ENCODE results near the gene ENG. TPM values are rescaled to one million over a fixed set of nuclear protein-coding genes. Genes with fewer than 3 reads are reported as not detected.
A peak's percentile ranks its signal among the peaks of the same experiment; 100 is the strongest.

Gene ENG
- total and polyA plus RNA-seq, 2 donors = 16.4 to 196 TPM

DNA sequence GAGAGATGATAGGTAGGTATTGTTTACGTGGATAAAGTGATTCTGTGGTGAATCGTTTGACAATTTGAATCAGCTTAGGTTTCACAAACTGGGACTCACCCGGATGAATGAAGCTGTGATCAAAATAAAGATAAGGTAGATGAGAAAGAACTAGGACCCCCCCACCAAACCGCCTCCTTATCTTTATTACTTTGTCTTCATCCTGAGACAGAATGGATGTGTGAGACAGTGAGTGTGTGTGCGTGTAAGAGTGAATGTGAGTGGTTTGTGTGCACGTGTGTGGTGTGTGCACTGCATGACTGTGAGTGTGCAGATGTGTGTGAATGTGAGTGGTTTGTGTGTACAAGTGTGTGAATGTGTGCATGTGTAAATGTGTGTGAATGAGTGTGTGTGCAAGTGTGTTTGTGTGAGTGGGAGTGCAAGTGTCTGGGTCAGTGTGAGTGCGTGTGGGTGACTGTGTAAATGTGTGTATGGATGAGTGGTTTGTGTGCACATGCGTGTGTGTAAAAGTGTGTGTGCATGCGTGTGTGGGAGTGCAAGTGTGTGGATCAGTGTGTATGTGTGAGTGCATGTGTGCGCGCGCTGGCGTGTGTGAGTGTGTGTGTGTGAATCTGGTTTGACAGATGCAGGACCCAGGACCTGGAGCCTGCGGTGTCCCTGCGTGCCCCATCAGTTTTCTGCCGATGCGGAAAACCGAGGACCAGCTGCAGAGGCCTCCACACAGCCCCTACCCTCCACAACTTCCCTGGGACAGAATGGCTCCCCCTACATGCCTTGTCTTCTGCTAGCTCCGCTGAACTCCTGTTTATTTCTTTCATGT is 11.4 kb upstream of the ENG start:
- Histone ChIP-seq H3K4me1 (ENCODE audit: insufficient read depth) (no peaks in the 10 kb centered on the region), H3K4me3 (ENCODE audit: low read depth, low read length) (no peak overlapping the region), H3K27ac (ENCODE audit: low read depth) (no peak overlapping the region), H3K36me3 (ENCODE audit: insufficient read depth) (no peaks in the 10 kb centered on the region)
- 71% methylated on average over 19 of the region's 19 CpGs for WGBS
- no peak for DNase-seq (ENCODE audit: extremely low spot score)

DNA sequence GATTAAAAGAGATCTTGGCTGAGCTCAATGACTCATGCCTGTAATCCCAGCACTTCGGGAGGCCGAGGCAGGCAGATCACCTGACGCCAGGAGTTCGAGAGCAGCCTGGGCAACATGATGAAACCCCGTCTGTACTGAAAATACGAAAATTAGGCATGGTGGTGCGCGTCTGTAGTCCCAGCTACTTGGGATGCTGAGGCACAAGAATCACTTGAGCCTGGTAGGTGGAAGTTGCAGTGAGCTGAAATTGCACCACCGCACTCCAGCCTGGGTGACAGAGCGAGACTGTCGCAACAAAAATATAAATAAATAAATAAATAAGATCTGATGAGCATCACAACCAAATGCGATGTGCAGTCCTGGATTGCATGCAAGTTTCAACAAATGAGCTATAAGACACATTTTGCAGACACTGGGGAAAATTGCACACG is 8.7 kb upstream of the ENG start:
- WGBS = 78% methylated on average over 13 of the region's 13 CpGs
- Histone ChIP-seq H3K4me3 (ENCODE audit: low read depth, low read length) (no peak overlapping the region), H3K36me3 (ENCODE audit: insufficient read depth) (no peaks in the 10 kb centered on the region), H3K4me1 (ENCODE audit: insufficient read depth) (no peaks in the 10 kb centered on the region), H3K27ac (ENCODE audit: low read depth) (no peak overlapping the region)
- no peak for DNase-seq (ENCODE audit: extremely low spot score)

DNA sequence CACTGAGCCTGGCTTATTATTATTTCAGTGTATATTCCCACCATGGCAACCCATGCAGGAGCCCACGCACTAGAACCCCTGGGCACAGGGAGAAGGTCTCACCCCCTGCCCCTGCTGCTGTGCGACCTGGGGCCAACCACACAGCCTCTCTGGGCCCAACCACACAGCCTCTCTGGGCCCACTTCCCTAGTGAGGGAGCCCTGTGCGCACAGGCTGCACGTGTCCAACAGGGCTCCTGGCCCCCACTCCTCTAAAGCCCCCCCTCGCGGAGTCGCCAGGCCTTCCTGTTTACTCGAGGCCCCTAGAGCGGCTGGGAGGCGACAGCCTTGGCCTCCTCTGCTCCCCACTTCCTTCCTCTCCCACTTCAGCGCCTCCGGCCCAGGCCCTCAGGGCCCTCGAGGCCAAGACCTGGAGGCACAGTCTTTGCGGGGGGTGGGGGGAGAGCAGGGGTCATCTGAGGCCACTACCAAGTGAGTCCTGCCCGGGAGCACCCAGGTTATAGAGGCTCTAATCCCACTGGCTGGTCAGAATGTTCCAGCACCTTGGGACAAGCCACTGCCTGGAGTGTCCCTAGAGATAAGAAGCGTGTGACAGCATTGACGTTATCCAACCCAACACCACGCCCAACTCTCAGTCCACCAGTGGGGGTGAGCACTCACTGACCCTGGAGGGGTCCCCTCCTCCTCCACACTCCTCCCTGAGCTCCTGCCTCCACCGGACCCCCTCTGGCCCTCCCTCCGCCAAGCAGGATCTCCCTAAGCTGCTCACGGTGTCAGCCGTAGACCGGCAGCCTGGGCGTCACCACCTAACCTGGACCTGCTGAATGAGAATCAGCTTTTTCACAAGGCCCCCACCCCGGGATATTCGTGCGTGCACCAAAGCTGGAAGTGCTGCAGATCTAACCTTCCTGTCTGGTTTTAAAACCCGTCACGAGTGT is 7.9 kb upstream of the ENG start:
- H3K27ac ChIP-seq (ENCODE audit: low read depth) = peak overlapping the region; percentile 75
- no peak overlapping the region for H3K4me3 ChIP-seq (ENCODE audit: low read depth, low read length)
- H3K4me1 ChIP-seq (ENCODE audit: insufficient read depth) = no peaks in the 10 kb centered on the region
- no peaks in the 10 kb centered on the region for H3K36me3 ChIP-seq (ENCODE audit: insufficient read depth)
- 48% methylated on average over 29 of the region's 29 CpGs for WGBS
- DNase-seq (ENCODE audit: extremely low spot score) = no peak

DNA sequence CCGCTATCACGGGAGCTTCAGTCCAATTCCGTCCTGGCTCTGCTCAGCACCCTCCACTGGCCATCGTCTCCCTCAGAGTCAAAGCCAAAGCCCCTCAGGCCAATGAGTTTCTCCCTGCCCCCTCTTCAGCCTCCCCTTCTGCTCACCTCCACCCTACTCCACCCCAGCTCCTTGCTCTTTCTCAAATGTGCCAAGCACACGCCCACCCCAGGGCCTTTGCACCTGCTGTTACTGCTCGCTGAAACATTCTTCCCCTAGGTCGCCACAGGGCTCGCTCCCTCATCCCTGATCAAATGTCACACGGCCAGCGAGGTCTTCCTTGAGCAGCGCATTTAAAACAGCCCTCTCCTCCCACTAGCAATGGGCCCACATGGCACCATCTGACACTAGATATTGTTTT is 6.3 kb upstream of the ENG start:
- H3K27ac ChIP-seq (ENCODE audit: low read depth) = no peak overlapping the region
- H3K36me3 ChIP-seq (ENCODE audit: insufficient read depth) = no peaks in the 10 kb centered on the region
- H3K4me3 ChIP-seq (ENCODE audit: low read depth, low read length) = no peak overlapping the region
- no peak for DNase-seq (ENCODE audit: extremely low spot score)
- WGBS = 96% methylated on average over 11 of the region's 11 CpGs
- no peaks in the 10 kb centered on the region for H3K4me1 ChIP-seq (ENCODE audit: insufficient read depth)

DNA sequence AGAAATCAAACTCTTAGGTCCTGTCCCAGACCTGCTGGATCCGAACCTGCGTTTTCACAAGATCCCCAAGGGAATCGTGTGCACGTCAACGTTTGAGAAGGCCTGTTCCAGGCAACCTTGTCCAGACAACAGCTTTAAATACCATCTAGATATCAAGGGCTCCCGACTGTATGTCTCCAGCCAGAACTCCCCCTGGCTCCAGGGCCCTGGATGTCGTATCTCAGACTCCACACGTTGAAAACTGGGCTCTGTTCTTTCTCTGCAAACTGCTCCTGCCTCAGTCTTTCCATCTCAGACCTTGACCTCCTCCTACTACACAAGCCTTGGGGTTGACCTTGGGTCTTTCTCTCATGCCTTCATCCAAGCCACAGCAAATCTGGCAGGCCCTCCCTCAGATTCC is 5.8 kb upstream of the ENG start:
- Histone ChIP-seq H3K36me3 (ENCODE audit: insufficient read depth) (no peaks in the 10 kb centered on the region), H3K4me1 (ENCODE audit: insufficient read depth) (no peaks in the 10 kb centered on the region), H3K27ac (ENCODE audit: low read depth) (no peak overlapping the region), H3K4me3 (ENCODE audit: low read depth, low read length) (no peak overlapping the region)
- 57% methylated on average over 8 of the region's 8 CpGs for WGBS
- no peak for DNase-seq (ENCODE audit: extremely low spot score)

DNA sequence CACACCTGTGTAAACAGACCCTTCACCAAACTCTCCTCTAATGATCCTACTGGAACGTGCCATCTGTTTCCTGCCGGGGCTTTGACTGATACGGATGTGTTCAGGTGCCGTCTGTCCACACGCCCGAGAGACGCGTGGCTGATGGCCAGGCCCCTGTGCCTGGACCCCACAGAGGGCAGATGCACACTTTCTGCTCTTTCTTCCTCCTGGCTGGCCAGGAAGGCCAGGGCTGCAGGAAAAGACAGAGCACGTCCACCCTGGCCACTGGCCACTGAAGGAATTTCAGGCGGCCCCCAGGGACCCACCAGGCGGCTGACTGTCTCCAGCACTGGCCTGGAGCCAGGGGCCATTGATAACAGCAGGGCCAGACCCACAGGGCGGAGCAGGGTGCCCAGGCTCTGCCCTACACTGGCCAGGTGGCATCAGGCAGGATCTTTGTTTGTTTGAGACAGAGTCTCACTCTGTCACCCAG is 3.6 kb upstream of the ENG start:
- Histone ChIP-seq H3K4me3 (ENCODE audit: low read depth, low read length) (no peak overlapping the region), H3K27ac (ENCODE audit: low read depth) (no peak overlapping the region), H3K36me3 (ENCODE audit: insufficient read depth) (no peaks in the 10 kb centered on the region), H3K4me1 (ENCODE audit: insufficient read depth) (no peaks in the 10 kb centered on the region)
- WGBS = 44% methylated on average over 12 of the region's 12 CpGs
- DNase-seq (ENCODE audit: extremely low spot score) = no peak

DNA sequence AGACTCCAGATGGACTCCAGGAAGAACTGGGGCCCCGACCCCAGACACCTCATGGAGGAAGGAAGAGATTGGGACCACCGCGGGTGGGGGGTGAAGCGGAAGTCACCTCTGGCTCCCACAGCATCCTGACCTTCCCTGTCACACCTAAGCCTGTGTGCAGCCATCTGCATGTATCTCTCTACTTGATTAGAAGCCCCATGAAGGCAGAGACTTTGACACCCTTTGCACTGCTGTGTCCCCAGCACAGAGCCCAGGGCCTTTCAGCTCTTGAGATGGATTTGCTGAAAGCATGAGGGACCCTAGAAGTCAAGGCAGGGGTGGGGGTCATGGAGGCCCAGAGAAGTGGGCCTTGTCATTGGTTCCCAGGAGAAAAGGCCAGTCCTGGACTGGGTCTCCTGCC is 2.8 kb upstream of the ENG start:
- WGBS = 67% methylated on average over 4 of the region's 4 CpGs
- no peak overlapping the region for H3K27ac ChIP-seq (ENCODE audit: low read depth)

DNA sequence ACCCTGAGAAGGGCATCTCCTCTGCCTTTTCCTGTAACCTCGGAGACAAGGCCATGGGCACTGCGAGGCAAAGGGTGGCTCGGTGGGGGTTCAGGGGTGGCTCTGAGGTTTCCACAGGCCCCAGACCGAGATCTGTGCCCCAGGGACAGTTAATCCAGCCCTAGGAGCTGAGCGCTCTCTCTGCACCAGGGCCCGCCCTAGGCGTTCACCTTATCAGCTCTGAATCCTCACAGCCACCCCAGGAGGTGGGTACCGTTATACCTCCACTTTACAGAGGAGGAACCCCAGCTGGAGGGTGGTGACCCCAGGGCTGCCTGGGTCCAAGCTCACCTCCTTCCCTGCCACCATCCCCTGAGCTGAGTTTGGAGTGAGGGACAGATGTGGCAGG is 2.3 kb upstream of the ENG start:
- H3K36me3 ChIP-seq (ENCODE audit: insufficient read depth) = no peaks in the 10 kb centered on the region
- H3K4me3 ChIP-seq (ENCODE audit: low read depth, low read length) = no peak overlapping the region
- H3K4me1 ChIP-seq (ENCODE audit: insufficient read depth) = no peaks in the 10 kb centered on the region
- DNase-seq (ENCODE audit: extremely low spot score) = no peak
- H3K27ac ChIP-seq (ENCODE audit: low read depth) = no peak overlapping the region
- WGBS = 89% methylated on average over 8 of the region's 8 CpGs

More for the DNA sequence above, 2.8 kb upstream of the ENG start:
- DNase-seq (ENCODE audit: extremely low spot score) = no peak
- no peaks in the 10 kb centered on the region for H3K4me1 ChIP-seq (ENCODE audit: insufficient read depth)
- no peak overlapping the region for H3K4me3 ChIP-seq (ENCODE audit: low read depth, low read length)
- H3K36me3 ChIP-seq (ENCODE audit: insufficient read depth) = no peaks in the 10 kb centered on the region

DNA sequence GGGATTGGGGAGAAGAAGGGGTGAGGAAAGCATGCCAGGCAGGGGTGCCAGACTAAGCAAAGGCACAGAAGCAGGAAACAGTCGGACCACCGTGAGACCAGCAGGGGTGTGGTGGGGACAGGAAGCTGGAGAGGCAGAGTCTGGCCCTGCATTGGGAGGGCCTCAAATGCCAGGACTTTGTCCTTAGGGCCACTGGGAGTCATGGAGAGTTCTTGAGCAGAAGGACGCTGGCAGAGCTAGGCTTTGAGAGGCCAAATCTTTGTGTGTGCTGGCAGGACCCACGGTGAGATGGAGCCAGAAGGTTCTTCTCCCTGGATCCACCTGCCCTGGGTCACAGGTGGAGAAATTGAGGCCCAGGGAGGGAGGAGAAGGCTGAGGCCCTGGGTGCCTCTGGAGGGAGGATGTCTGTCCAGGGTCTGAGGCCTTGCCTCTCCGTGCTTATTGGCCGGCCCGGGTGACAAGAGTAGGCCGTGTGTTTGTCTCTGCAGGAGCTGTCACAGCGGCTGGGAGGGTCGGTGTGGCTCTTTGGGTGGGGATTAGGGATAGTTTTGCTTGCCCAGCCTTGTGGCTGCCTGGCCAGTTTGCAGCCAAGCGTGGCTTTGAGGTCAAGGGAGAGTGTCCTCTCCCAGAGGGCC is 1.8 kb upstream of the ENG start:
- Histone ChIP-seq H3K4me3 (ENCODE audit: low read depth, low read length) (no peak overlapping the region), H3K27ac (ENCODE audit: low read depth) (no peak overlapping the region), H3K36me3 (ENCODE audit: insufficient read depth) (no peaks in the 10 kb centered on the region), H3K4me1 (ENCODE audit: insufficient read depth) (no peaks in the 10 kb centered on the region)
- DNase-seq (ENCODE audit: extremely low spot score) = no peak
- WGBS = 76% methylated on average over 11 of the region's 11 CpGs

DNA sequence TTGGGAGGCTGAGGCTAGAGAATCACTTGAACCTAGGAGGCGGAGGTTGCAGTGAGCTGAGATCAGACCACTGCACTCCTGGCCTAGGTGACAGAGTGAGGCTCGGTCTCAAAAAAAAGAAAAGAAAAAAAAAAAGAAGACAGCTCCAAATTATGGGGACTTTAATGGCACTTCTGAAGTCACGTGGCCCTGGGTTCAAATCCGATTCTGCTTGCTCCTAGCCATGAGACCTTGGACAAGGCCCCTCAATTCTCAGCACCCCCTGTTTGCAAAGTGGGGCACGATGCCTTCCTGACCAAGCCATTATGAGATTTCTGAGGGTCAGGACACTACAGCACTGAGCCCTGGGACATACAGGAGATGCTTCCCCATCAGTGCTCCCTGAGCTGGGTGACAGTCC is 1.1 kb upstream of the ENG start:
- Histone ChIP-seq H3K4me3 (ENCODE audit: low read depth, low read length) (no peak overlapping the region), H3K27ac (ENCODE audit: low read depth) (no peak overlapping the region), H3K36me3 (ENCODE audit: insufficient read depth) (no peaks in the 10 kb centered on the region), H3K4me1 (ENCODE audit: insufficient read depth) (no peaks in the 10 kb centered on the region)
- WGBS = 95% methylated on average over 5 of the region's 5 CpGs
- no peak for DNase-seq (ENCODE audit: extremely low spot score)

DNA sequence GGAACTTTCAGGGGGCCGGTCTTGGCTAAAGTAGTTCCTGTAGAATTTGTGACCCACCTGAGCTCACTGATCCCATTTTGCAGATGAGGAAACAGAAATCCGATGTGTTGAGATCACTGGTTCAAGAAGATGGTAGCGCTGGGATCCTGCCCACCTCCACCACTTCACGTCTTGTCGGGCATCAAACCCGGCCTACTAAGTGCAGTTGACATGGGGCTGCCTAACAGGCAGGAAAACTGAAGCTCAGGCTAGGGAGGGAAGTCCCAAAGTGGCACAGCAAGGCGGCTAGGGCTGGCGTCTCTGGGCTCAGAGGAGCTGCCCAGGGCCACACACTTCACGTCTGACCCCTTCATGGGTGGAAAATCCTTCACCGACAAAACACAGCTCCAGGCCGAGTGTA is 502 bp upstream of the ENG start:
- H3K4me1 ChIP-seq (ENCODE audit: insufficient read depth) = no peaks in the 10 kb centered on the region
- peak overlapping the region; percentile 42 for H3K27ac ChIP-seq (ENCODE audit: low read depth)
- 68% methylated on average over 11 of the region's 11 CpGs for WGBS
- peak overlapping the region; percentile 57 for H3K4me3 ChIP-seq (ENCODE audit: low read depth, low read length)
- H3K36me3 ChIP-seq (ENCODE audit: insufficient read depth) = no peaks in the 10 kb centered on the region
- no peak for DNase-seq (ENCODE audit: extremely low spot score)

DNA sequence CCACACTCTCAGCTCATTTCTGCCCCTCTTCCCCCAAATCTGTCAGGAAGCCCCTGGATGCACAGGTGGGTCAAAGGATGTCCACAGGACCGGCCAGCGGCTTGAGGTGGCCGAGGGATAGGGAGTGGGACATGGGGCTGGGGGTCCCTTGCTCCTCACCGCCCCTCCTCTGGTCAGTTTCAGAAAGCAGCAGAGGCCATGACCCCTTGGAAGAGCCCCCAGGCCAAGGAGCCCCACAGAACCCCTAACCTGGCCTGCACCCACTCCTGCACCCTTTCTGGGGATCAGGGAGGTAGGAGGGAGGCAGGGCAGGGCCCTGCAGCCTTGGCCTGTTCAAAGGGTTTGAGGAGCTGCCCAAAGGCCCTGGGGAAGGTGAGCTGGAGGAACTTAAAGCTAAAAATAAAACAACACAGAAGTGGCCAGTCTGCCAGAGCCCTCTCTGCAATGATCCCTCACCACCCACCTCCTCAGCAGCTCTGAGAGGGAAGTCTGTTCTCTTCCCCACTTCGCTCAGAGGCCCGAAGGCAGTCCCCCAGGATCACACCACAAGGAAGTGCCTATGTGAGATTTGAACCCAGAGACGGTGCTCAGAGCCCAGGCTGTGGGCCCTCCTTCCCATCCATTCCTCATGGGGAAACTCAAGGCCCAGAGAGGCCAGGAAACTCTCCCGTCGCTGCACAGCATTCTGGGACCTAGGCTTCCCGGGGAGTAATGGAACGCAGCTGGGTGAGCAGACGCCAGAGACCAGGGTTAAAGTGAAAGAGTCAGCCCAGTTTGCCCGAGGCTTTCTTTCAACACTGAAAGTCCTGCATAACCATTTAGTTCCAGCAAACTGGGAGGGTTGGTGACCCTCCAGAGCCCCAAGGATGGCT is 910 bp downstream of the ENG start:
- DNase-seq (ENCODE audit: extremely low spot score) = no peak
- no peaks in the 10 kb centered on the region for H3K36me3 ChIP-seq (ENCODE audit: insufficient read depth)
- WGBS = 48% methylated on average over 13 of the region's 13 CpGs
- H3K27ac ChIP-seq (ENCODE audit: low read depth) = peak overlapping the region; percentile 28
- no peaks in the 10 kb centered on the region for H3K4me1 ChIP-seq (ENCODE audit: insufficient read depth)
- peak overlapping the region; percentile 57 for H3K4me3 ChIP-seq (ENCODE audit: low read depth, low read length)

DNA sequence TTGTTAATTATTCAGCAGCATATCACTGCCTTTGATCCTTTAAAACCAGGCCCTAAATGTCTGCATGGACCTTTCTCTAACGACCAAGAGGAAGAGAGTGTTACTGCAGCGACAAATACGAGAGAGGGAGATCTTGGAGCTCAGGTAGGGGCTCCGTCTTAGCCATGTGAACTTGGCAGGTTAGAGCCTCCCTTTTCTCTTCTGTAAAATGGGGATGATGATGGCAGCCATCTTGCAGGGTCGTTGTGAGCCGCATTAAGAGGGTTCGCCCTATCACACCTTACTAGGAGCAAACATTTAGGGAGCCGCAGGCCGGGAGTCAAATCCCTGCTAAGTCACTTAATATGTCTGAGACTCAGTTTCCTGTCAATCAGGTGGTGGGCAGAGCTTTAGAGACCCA is 1.6 kb downstream of the ENG start:
- no peaks in the 10 kb centered on the region for H3K4me1 ChIP-seq (ENCODE audit: insufficient read depth)
- H3K27ac ChIP-seq (ENCODE audit: low read depth) = no peak overlapping the region
- no peak for DNase-seq (ENCODE audit: extremely low spot score)
- 74% methylated on average over 9 of the region's 9 CpGs for WGBS
- H3K4me3 ChIP-seq (ENCODE audit: low read depth, low read length) = peak overlapping the region; percentile 57
- no peaks in the 10 kb centered on the region for H3K36me3 ChIP-seq (ENCODE audit: insufficient read depth)

Measured in urinary bladder (tissue), 4 donors.